T-helper 17 cell (primary cell): ENCODE data around the gene EPS8. TPM values are rescaled to one million over a fixed set of nuclear protein-coding genes. Genes with fewer than 3 reads are reported as not detected.

ENCODE experiments used
- ATAC-seq: fragments of 150-1000 bp; cut with Tn5 transposase; 2 replicates; pipeline ENCODE4 v1.10.0; 2021; ENCODE audit warnings: mild to moderate bottlenecking, moderate library complexity
- DNase-seq, 3 donors: peaks; one replicate each; pipeline versions ENCODE4 v3.0.0 to v3.0.0-alpha.2; 2020 to 2021
- H3K9me3 ChIP-seq: one replicate; pipeline ENCODE4 v1.7.0; 2013; ENCODE audit warnings: low read length, mild to moderate bottlenecking; ENCODE audit not compliant: control insufficient read depth, poor library complexity, severe bottlenecking
- H3K27ac Mint-ChIP-seq: one replicate; pipeline ENCODE4 v1.8.0; 2022; ENCODE audit warnings: mild to moderate bottlenecking, moderate library complexity, mixed read lengths
- H3K27me3 Mint-ChIP-seq: one replicate; pipeline ENCODE4 v1.8.0; 2022; ENCODE audit warnings: mixed read lengths
- H3K36me3 Mint-ChIP-seq: one replicate; pipeline ENCODE4 v1.8.0; 2022; ENCODE audit warnings: low read depth, mixed read lengths
- H3K4me1 Mint-ChIP-seq: one replicate; pipeline ENCODE4 v1.8.0; 2022; ENCODE audit warnings: mild to moderate bottlenecking, mixed read lengths
- H3K4me3 Mint-ChIP-seq: one replicate; pipeline ENCODE4 v1.8.0; 2022; ENCODE audit warnings: mild to moderate bottlenecking, moderate library complexity, mixed read lengths
- total RNA-seq, 4 donors: library from RNA in 2 of 4; stranded (reverse) in 2 of 4; gene quantifications; one replicate each; pipeline ENCODE4 v1.2.3 and lab custom pipeline; 2022 to 2026

Gene EPS8
- total RNA-seq, 2 donors from 2014 or later = 1.5 to 2.4 TPM

- H3K4me1 Mint-ChIP-seq = no peaks in the 10 kb centered on the region
- no peak overlapping the region for H3K27ac Mint-ChIP-seq
- DNase-seq = no peak
- no peak for ATAC-seq
- H3K4me3 Mint-ChIP-seq = no peak overlapping the region
- H3K36me3 Mint-ChIP-seq = no peaks in the 10 kb centered on the region
- H3K9me3 ChIP-seq = no peaks in the 10 kb centered on the region
- H3K27me3 Mint-ChIP-seq = peaks cover 10% of the 10 kb centered on the region
Measured at GRCh38 chr12:15733136-15733535, 56.1 kb downstream of the EPS8 start.

GRCh38 chr12:15732341-15733061 is 56.7 kb downstream of the EPS8 start:
- Mint-ChIP-seq H3K4me3 (no peak overlapping the region), H3K36me3 (no peaks in the 10 kb centered on the region), H3K27ac (no peak overlapping the region), H3K4me1 (no peaks in the 10 kb centered on the region), H3K27me3 (peaks cover 10% of the 10 kb centered on the region)
- DNase-seq = no peak
- H3K9me3 ChIP-seq = no peaks in the 10 kb centered on the region
- no peak for ATAC-seq

GRCh38 chr12:15731940-15732339 is 57.2 kb downstream of the EPS8 start:
- H3K4me3 Mint-ChIP-seq = no peak overlapping the region
- no peaks in the 10 kb centered on the region for H3K9me3 ChIP-seq
- H3K27me3 Mint-ChIP-seq = peaks cover 10% of the 10 kb centered on the region
- H3K36me3 Mint-ChIP-seq = no peaks in the 10 kb centered on the region
- DNase-seq (no peak), ATAC-seq (no peak)
- no peak overlapping the region for H3K27ac Mint-ChIP-seq
- H3K4me1 Mint-ChIP-seq = no peaks in the 10 kb centered on the region

GRCh38 chr12:15729097-15729496 is 60.1 kb downstream of the EPS8 start:
- H3K4me3 Mint-ChIP-seq = no peak overlapping the region
- H3K27me3 Mint-ChIP-seq = peaks cover 10% of the 10 kb centered on the region
- ATAC-seq (no peak), DNase-seq (no peak)
- H3K9me3 ChIP-seq = no peaks in the 10 kb centered on the region
- H3K27ac Mint-ChIP-seq = no peak overlapping the region
- H3K4me1 Mint-ChIP-seq = no peaks in the 10 kb centered on the region
- H3K36me3 Mint-ChIP-seq = no peaks in the 10 kb centered on the region

- no peak for DNase-seq
- H3K27me3 Mint-ChIP-seq = peaks cover 10% of the 10 kb centered on the region
- H3K9me3 ChIP-seq = no peaks in the 10 kb centered on the region
- no peaks in the 10 kb centered on the region for H3K4me1 Mint-ChIP-seq
- H3K36me3 Mint-ChIP-seq = no peaks in the 10 kb centered on the region
- no peak for ATAC-seq
- no peak overlapping the region for H3K27ac Mint-ChIP-seq
- no peak overlapping the region for H3K4me3 Mint-ChIP-seq
Measured at GRCh38 chr12:15728118-15728598, 61.0 kb downstream of the EPS8 start.

GRCh38 chr12:15726878-15727150 is 62.4 kb downstream of the EPS8 start:
- no peak for DNase-seq
- no peaks in the 10 kb centered on the region for H3K4me1 Mint-ChIP-seq
- no peaks in the 10 kb centered on the region for H3K9me3 ChIP-seq
- no peak overlapping the region for H3K4me3 Mint-ChIP-seq
- H3K27ac Mint-ChIP-seq = no peak overlapping the region
- peaks cover 16% of the 10 kb centered on the region for H3K27me3 Mint-ChIP-seq
- H3K36me3 Mint-ChIP-seq = no peaks in the 10 kb centered on the region
- ATAC-seq = no peak

GRCh38 chr12:15726027-15726877 is 62.9 kb downstream of the EPS8 start:
- no peak for DNase-seq
- H3K9me3 ChIP-seq = no peaks in the 10 kb centered on the region
- Mint-ChIP-seq H3K36me3 (no peaks in the 10 kb centered on the region), H3K27me3 (peaks cover 16% of the 10 kb centered on the region), H3K27ac (no peak overlapping the region), H3K4me3 (no peak overlapping the region), H3K4me1 (no peaks in the 10 kb centered on the region)
- ATAC-seq = no peak

- H3K4me1 Mint-ChIP-seq = peaks cover 2% of the 10 kb centered on the region
- DNase-seq = no peak
- no peaks in the 10 kb centered on the region for H3K36me3 Mint-ChIP-seq
Measured at GRCh38 chr12:15722951-15723350, 66.2 kb downstream of the EPS8 start.

GRCh38 chr12:15721316-15722115 is 67.7 kb downstream of the EPS8 start:
- no peaks in the 10 kb centered on the region for H3K9me3 ChIP-seq
- Mint-ChIP-seq H3K4me3 (no peak overlapping the region), H3K27ac (no peak overlapping the region), H3K27me3 (peaks cover 23% of the 10 kb centered on the region), H3K36me3 (no peaks in the 10 kb centered on the region), H3K4me1 (peaks cover 2% of the 10 kb centered on the region)
- DNase-seq (no peak), ATAC-seq (no peak)

More at GRCh38 chr12:15722951-15723350, 66.2 kb downstream of the EPS8 start:
- Mint-ChIP-seq H3K4me3 (no peak overlapping the region), H3K27me3 (peaks cover 16% of the 10 kb centered on the region), H3K27ac (no peak overlapping the region)
- H3K9me3 ChIP-seq = no peaks in the 10 kb centered on the region
- ATAC-seq = no peak

GRCh38 chr12:15720295-15720694 is 68.9 kb downstream of the EPS8 start:
- Mint-ChIP-seq H3K27me3 (peaks cover 23% of the 10 kb centered on the region), H3K36me3 (no peaks in the 10 kb centered on the region), H3K4me3 (no peak overlapping the region), H3K27ac (no peak overlapping the region), H3K4me1 (peaks cover 2% of the 10 kb centered on the region)
- no peaks in the 10 kb centered on the region for H3K9me3 ChIP-seq
- ATAC-seq (no peak), DNase-seq (no peak)

GRCh38 chr12:15719230-15719629 is 70.0 kb downstream of the EPS8 start:
- no peak overlapping the region for H3K4me3 Mint-ChIP-seq
- H3K9me3 ChIP-seq = no peaks in the 10 kb centered on the region
- H3K27me3 Mint-ChIP-seq = peaks cover 23% of the 10 kb centered on the region
- H3K4me1 Mint-ChIP-seq = peaks cover 4% of the 10 kb centered on the region
- DNase-seq = no peak
- no peaks in the 10 kb centered on the region for H3K36me3 Mint-ChIP-seq
- no peak overlapping the region for H3K27ac Mint-ChIP-seq
- no peak for ATAC-seq

GRCh38 chr12:15717940-15718567 is 71.1 kb downstream of the EPS8 start:
- ATAC-seq = no peak
- DNase-seq = no peak
- no peak overlapping the region for H3K4me3 Mint-ChIP-seq
- no peak overlapping the region for H3K27ac Mint-ChIP-seq
- peaks cover 23% of the 10 kb centered on the region for H3K27me3 Mint-ChIP-seq
- H3K9me3 ChIP-seq = no peaks in the 10 kb centered on the region
- peaks cover 4% of the 10 kb centered on the region for H3K4me1 Mint-ChIP-seq
- no peaks in the 10 kb centered on the region for H3K36me3 Mint-ChIP-seq

GRCh38 chr12:15716581-15716980 is 72.6 kb downstream of the EPS8 start:
- ATAC-seq = no peak
- H3K27ac Mint-ChIP-seq = no peak overlapping the region

More at GRCh38 chr12:15716581-15716980, 72.6 kb downstream of the EPS8 start:
- Mint-ChIP-seq H3K4me1 (peaks cover 4% of the 10 kb centered on the region), H3K4me3 (no peak overlapping the region), H3K27me3 (peaks cover 17% of the 10 kb centered on the region), H3K36me3 (no peaks in the 10 kb centered on the region)
- no peaks in the 10 kb centered on the region for H3K9me3 ChIP-seq
- DNase-seq = no peak
